HCT116 (cell line): ENCODE data around the gene GEMIN4. TPM values are rescaled to one million over a fixed set of nuclear protein-coding genes. Genes with fewer than 3 reads are reported as not detected.

Experiments
- ATAC-seq: fragments of 200-7000 bp; cut with Tn5 transposase; 2 replicates; pipeline ENCODE4 v1.9.1; 2020; ENCODE audit warnings: mild to moderate bottlenecking, moderate library complexity
- BruUV-seq: library from RNA; stranded (reverse); fragments of 400-500 nt; replicated peaks from 2 replicates; lab custom pipeline; 2021; lab: Mats Ljungman, UMichigan
- CTCF ChIA-PET: fragments of 300-600 bp; sonication (Branson Sonifier 250); formaldehyde crosslinking; loops from one replicate; lab custom pipeline; 2021; ENCODE audit warnings: antibody characterized with exemption; lab: Charles Lee
- POLR2A ChIA-PET: fragments of 300-600, 350-600 bp; sonication (Branson Sonifier 250); formaldehyde crosslinking; loops from one replicate; lab custom pipeline; 2021; ENCODE audit warnings: antibody characterized with exemption; lab: Charles Lee
- RAD21 ChIA-PET, 2 experiments: fragments of 300-600 bp; sonication (Branson Sonifier 250); formaldehyde crosslinking; loops; one replicate each; lab custom pipeline; 2023; ENCODE audit warnings: low total read pairs in 2 of 2; ENCODE audit not compliant: uncharacterized antibody in 2 of 2, unreplicated experiment in 2 of 2, low non-redundant PET in 1 of 2; lab: Charles Lee
- DNase-seq: peaks from one replicate; pipeline ENCODE4 v3.0.0-alpha.2; 2010; ENCODE audit warnings: low read depth, low spot score
- H2AFZ ChIP-seq: fragments of 200-600 bp; shearing (Covaris generic), sonication (generic); 2 replicates; pipeline ENCODE4 v1.6.1; 2017; ENCODE audit warnings: low read depth, mixed run types, mixed read lengths, antibody characterized with exemption, low read length; ENCODE audit not compliant: poor library complexity, severe bottlenecking
- H3K27ac ChIP-seq: 2 replicates; pipeline ENCODE4 v1.5.1; 2012; ENCODE audit warnings: low read depth, low read length
- H3K27me3 ChIP-seq: fragments of 200-600 bp; sonication (generic); 2 replicates; pipeline ENCODE4 v1.6.1; 2016; ENCODE audit warnings: mixed run types, low read length, mixed read lengths; ENCODE audit not compliant: insufficient read depth
- H3K36me3 ChIP-seq, 2 experiments: fragments of 200-500 bp in 1 of 2; fragments of 200-600 bp in 1 of 2; sonication (Bioruptor generic) in 1 of 2; sonication (generic) in 1 of 2; 2 replicates each; pipeline versions ENCODE4 v1.5.1 to v1.6.1; 2014 to 2016; ENCODE audit warnings: low read length in 2 of 2, inconsistent platforms in 1 of 2, mixed read lengths in 1 of 2, mixed run types in 1 of 2; ENCODE audit not compliant: insufficient read depth in 2 of 2, control insufficient read depth in 1 of 2
- H3K4me1 ChIP-seq, 2 experiments: fragments of 200-600 bp in 1 of 2; sonication (generic) in 1 of 2; 2 replicates each; pipeline versions ENCODE4 v1.5.1 to v1.6.1; 2012 to 2017; ENCODE audit warnings: low read length in 2 of 2, inconsistent platforms in 1 of 2, mild to moderate bottlenecking in 1 of 2, mixed read lengths in 1 of 2, mixed run types in 1 of 2, moderate library complexity in 1 of 2; ENCODE audit not compliant: insufficient read depth in 2 of 2, control insufficient read depth in 1 of 2
- H3K4me2 ChIP-seq: fragments of 200-600 bp; sonication (generic); 2 replicates; pipeline ENCODE4 v1.6.1; 2017; ENCODE audit warnings: mixed run types, low read length, mixed read lengths
- H3K4me3 ChIP-seq, 2 experiments: fragments of 200-600 bp in 1 of 2; sonication (generic) in 1 of 2; replicated peaks in 1 of 2; 2 replicates each; pipeline ENCODE4 v1.5.1; 2011 to 2016; ENCODE audit warnings: low read length in 2 of 2, control low read depth in 1 of 2, low read depth in 1 of 2, mild to moderate bottlenecking in 1 of 2, mixed read lengths in 1 of 2, mixed run types in 1 of 2
- H3K79me2 ChIP-seq: fragments of 200-600 bp; sonication (generic); 2 replicates; pipeline ENCODE4 v1.6.1; 2017; ENCODE audit warnings: mild to moderate bottlenecking, mixed run types, low read length, moderate library complexity, mixed read lengths; ENCODE audit not compliant: insufficient read depth
- H3K9ac ChIP-seq: fragments of 200-600 bp; sonication (generic); 2 replicates; pipeline ENCODE4 v1.6.1; 2016; ENCODE audit warnings: low read length, mixed read lengths
- H3K9me2 ChIP-seq: fragments of 200-600 bp; sonication (generic), shearing (Covaris generic); 2 replicates; pipeline ENCODE4 v1.6.1; 2017; ENCODE audit warnings: mixed run types, mild to moderate bottlenecking, moderate library complexity; ENCODE audit not compliant: insufficient read depth
- H3K9me3 ChIP-seq, 2 experiments: fragments of 200-500 bp in 1 of 2; fragments of 200-600 bp in 1 of 2; sonication (Bioruptor generic) in 1 of 2; sonication (generic) in 1 of 2; 2 replicates each; pipeline ENCODE4 v1.6.1; 2014 to 2017; ENCODE audit warnings: low read length in 2 of 2, mixed read lengths in 2 of 2, inconsistent platforms in 1 of 2, low read depth in 1 of 2, mild to moderate bottlenecking in 1 of 2, mixed run types in 1 of 2, moderate library complexity in 1 of 2; ENCODE audit not compliant: control insufficient read depth in 1 of 2, insufficient read depth in 1 of 2
- H4K20me1 ChIP-seq: fragments of 200-600 bp; sonication (generic), shearing (Covaris generic); 2 replicates; pipeline ENCODE4 v1.6.1; 2017; ENCODE audit warnings: mixed run types, mild to moderate bottlenecking, moderate library complexity; ENCODE audit not compliant: insufficient read depth
- ATF3 ChIP-seq: IDR thresholded peaks from 2 replicates; pipeline ENCODE4 v1.6.1; 2012
- CBX3 ChIP-seq: IDR thresholded peaks from 2 replicates; pipeline ENCODE4 v1.6.1; 2012; ENCODE audit warnings: low read depth
- CEBPB ChIP-seq: IDR thresholded peaks from 2 replicates; pipeline ENCODE4 v1.6.1; 2012; ENCODE audit warnings: low read depth
- EGR1 ChIP-seq: IDR thresholded peaks from 2 replicates; pipeline ENCODE4 v1.6.1; 2012; ENCODE audit warnings: low read depth
- ELF1 ChIP-seq: IDR thresholded peaks from 2 replicates; pipeline ENCODE4 v1.6.1; 2012; ENCODE audit warnings: low read depth, borderline replicate concordance
- EZH2 ChIP-seq: fragments of 200-600 bp; sonication (generic); IDR thresholded peaks from 2 replicates; pipeline ENCODE4 v1.6.1; 2017; ENCODE audit warnings: antibody characterized with exemption, mixed run types
- EZH2phosphoT487 ChIP-seq: fragments of 200-600 bp; IDR thresholded peaks from 2 replicates; pipeline ENCODE4 v1.6.1; 2018; ENCODE audit warnings: antibody characterized with exemption, borderline replicate concordance
- FOSL1 ChIP-seq: IDR thresholded peaks from 2 replicates; pipeline ENCODE4 v1.6.1; 2012; ENCODE audit warnings: low read depth
- JUND ChIP-seq: IDR thresholded peaks from 2 replicates; pipeline ENCODE4 v1.6.1; 2012
- MAX ChIP-seq: IDR thresholded peaks from 2 replicates; pipeline ENCODE4 v1.6.1; 2012
- POLR2AphosphoS5 ChIP-seq: IDR thresholded peaks from 2 replicates; pipeline ENCODE4 v1.6.1; 2011; ENCODE audit warnings: mild to moderate bottlenecking, low read depth, low read length, moderate library complexity
- RAD21 ChIP-seq: IDR thresholded peaks from 2 replicates; pipeline ENCODE4 v1.6.1; 2012; ENCODE audit warnings: low read depth, mild to moderate bottlenecking
- REST ChIP-seq: IDR thresholded peaks from 2 replicates; pipeline ENCODE4 v1.6.1; 2012; ENCODE audit warnings: low read depth
- SP1 ChIP-seq: IDR thresholded peaks from 2 replicates; pipeline ENCODE4 v1.6.1; 2012; ENCODE audit warnings: low read depth
- TCF7L2 ChIP-seq: IDR thresholded peaks from 2 replicates; pipeline ENCODE4 v1.7.0; 2011; ENCODE audit warnings: borderline replicate concordance, inconsistent platforms; ENCODE audit not compliant: insufficient read depth, insufficient read length; ENCODE audit errors: extremely low read depth
- YY1 ChIP-seq: IDR thresholded peaks from 2 replicates; pipeline ENCODE4 v1.6.1; 2011; ENCODE audit warnings: low read length, low read depth, moderate library complexity, mild to moderate bottlenecking; ENCODE audit not compliant: insufficient replicate concordance; ENCODE audit errors: extremely low read depth
- ZBTB33 ChIP-seq: IDR thresholded peaks from 2 replicates; pipeline ENCODE4 v1.6.1; 2011; ENCODE audit warnings: mild to moderate bottlenecking, low read length, moderate library complexity; ENCODE audit not compliant: insufficient replicate concordance; ENCODE audit errors: extremely low read depth
- ZFX ChIP-seq: fragments of 450-650 bp; IDR thresholded peaks from 2 replicates; pipeline ENCODE4 v1.6.1; 2017
- ZNF274 ChIP-seq: fragments of 200-500 bp; sonication (Bioruptor generic); IDR thresholded peaks from 2 replicates; pipeline ENCODE4 v1.6.1; 2014; ENCODE audit warnings: mild to moderate bottlenecking, low read depth, low read length, inconsistent platforms
- intact Hi-C: fragments of 100-400 bp; cut with micrococcal nuclease; formaldehyde crosslinking; loops from 2 replicates; pipeline ENCODE4 v1.10.0; 2022
- total RNA-seq: library from RNA; stranded (reverse); gene quantifications from one replicate; pipeline ENCODE4 v1.2.1, GENCODE V29; 2021; ENCODE audit not compliant: unreplicated experiment

GEMIN4 gene
- total RNA-seq, 1 experiment from 2014 or later: 53.2 TPM

GRCh38 chr17:746783-747629, 5.1 kb downstream of the GEMIN4 start:
- no peak overlapping the region for H3K4me3 ChIP-seq
- ChIA-PET CTCF (no interaction called here), POLR2A (no interaction called here), RAD21 (no interaction called here)
- H4K20me1 ChIP-seq: peaks cover 8% of the 10 kb centered on the region; the same call in 1 of the 2 replicates
- H2AFZ ChIP-seq: no peak overlapping the region
- peaks cover 95% of the 10 kb centered on the region for H3K79me2 ChIP-seq
- no peaks in the 10 kb centered on the region for H3K9me2 ChIP-seq
- H3K4me1 ChIP-seq: peaks cover 8 to 12% of the 10 kb centered on the region in 2 experiments
- no peak for DNase-seq
- no peaks in the 10 kb centered on the region for H3K27me3 ChIP-seq
- H3K9ac ChIP-seq: no peak overlapping the region
- no TSS peak for BruUV-seq
- ATAC-seq: no peak
- H3K27ac ChIP-seq: no peak overlapping the region
- H3K4me2 ChIP-seq: no peak overlapping the region
- TF ChIP-seq YY1: no peak
- TF ChIP-seq MAX: no peak
- TF ChIP-seq ELF1: no peak
- TF ChIP-seq CBX3: no peak
- TF ChIP-seq EZH2: no peak
- TF ChIP-seq ZFX: no peak
- no peak for TF ChIP-seq REST
- no peak for TF ChIP-seq EGR1
- no peak for TF ChIP-seq EZH2phosphoT487
- no peak for TF ChIP-seq TCF7L2
- TF ChIP-seq CEBPB: no peak
- TF ChIP-seq ZNF274: no peak
- no peak for TF ChIP-seq JUND
- no peak for TF ChIP-seq FOSL1
- no peak for TF ChIP-seq POLR2AphosphoS5
- TF ChIP-seq RAD21: no peak
- no peak for TF ChIP-seq ATF3
- TF ChIP-seq ZBTB33: no peak
- TF ChIP-seq SP1: no peak
- intact Hi-C loops: no loop called here
- peaks cover 46 to 62% of the 10 kb centered on the region in 2 experiments for H3K36me3 ChIP-seq
- no peaks in the 10 kb centered on the region for H3K9me3 ChIP-seq
